ENCODE results near the gene CYLD.

DNA sequence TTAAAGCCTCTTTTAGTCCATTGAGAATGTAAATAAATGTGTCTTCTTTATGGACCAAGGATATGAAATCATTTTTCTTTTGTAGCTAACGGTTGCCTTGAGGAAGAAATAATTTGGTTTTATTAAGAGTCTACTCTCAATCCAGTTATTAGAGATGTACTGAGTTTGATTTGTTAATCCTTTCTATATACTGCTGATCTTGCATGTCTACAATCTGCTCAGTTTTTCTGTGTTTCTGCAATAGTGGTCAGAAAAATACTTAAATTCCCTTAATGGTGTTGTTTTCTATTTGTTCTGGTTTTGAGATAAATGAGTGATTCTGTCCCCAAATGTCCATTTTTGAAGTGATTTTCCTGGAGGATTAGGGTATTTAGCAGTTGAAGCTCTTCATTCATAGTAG is 54.9 kb downstream of the CYLD start:
- TF ChIP-seq EZH2 (IDR thresholded peaks at IDR 0.05; ENCODE audit: insufficient read depth, poor library complexity, severe bottlenecking) (no peak), EZH2phosphoT487 (IDR thresholded peaks at IDR 0.05; ENCODE audit: insufficient read depth, low read depth) (no peak)
